ENCODE results near the gene HS6ST1.

The HS6ST1 gene

GRCh38 chr2:128287780-128288735 is 30.6 kb downstream of the HS6ST1 start:
- H3K4me3 ChIP-seq (ENCODE audit: low read length) = no peak overlapping the region

GRCh38 chr2:128286905-128287779 is 31.5 kb downstream of the HS6ST1 start:
- H3K4me3 ChIP-seq (ENCODE audit: low read length) = no peak overlapping the region
- DNase-seq (ENCODE audit: low read depth, low spot score) = no peak

More at GRCh38 chr2:128287780-128288735, 30.6 kb downstream of the HS6ST1 start:
- peak; percentile 36 for DNase-seq (ENCODE audit: low read depth, low spot score)

GRCh38 chr2:128286011-128286721 is 32.5 kb downstream of the HS6ST1 start:
- DNase-seq (ENCODE audit: low read depth, low spot score) = no peak
- H3K4me3 ChIP-seq (ENCODE audit: low read length) = no peak overlapping the region

GRCh38 chr2:128285329-128285931 is 33.2 kb downstream of the HS6ST1 start:
- no peak overlapping the region for H3K4me3 ChIP-seq (ENCODE audit: low read length)
- no peak for DNase-seq (ENCODE audit: low read depth, low spot score)

- DNase-seq (ENCODE audit: low read depth, low spot score) = no peak
- no peak overlapping the region for H3K4me3 ChIP-seq (ENCODE audit: low read length)
These were observed 33.8 kb downstream of the HS6ST1 start for GRCh38 chr2:128284841-128285240.

GRCh38 chr2:128284037-128284441 is 34.6 kb downstream of the HS6ST1 start:
- H3K4me3 ChIP-seq (ENCODE audit: low read length) = no peak overlapping the region
- DNase-seq (ENCODE audit: low read depth, low spot score) = no peak

GRCh38 chr2:128282976-128283810 is 35.5 kb downstream of the HS6ST1 start:
- no peak overlapping the region for H3K4me3 ChIP-seq (ENCODE audit: low read length)
- no peak for DNase-seq (ENCODE audit: low read depth, low spot score)

- no peak for DNase-seq (ENCODE audit: low read depth, low spot score)
These were observed 36.3 kb downstream of the HS6ST1 start for GRCh38 chr2:128282246-128282975.

GRCh38 chr2:128281852-128282245 is 36.8 kb downstream of the HS6ST1 start:
- DNase-seq (ENCODE audit: low read depth, low spot score) = no peak
- H3K4me3 ChIP-seq (ENCODE audit: low read length) = no peak overlapping the region

More at GRCh38 chr2:128282246-128282975, 36.3 kb downstream of the HS6ST1 start:
- H3K4me3 ChIP-seq (ENCODE audit: low read length) = no peak overlapping the region

GRCh38 chr2:128280901-128281321 is 37.8 kb downstream of the HS6ST1 start:
- H3K4me3 ChIP-seq (ENCODE audit: low read length) = no peak overlapping the region
- no peak for DNase-seq (ENCODE audit: low read depth, low spot score)

GRCh38 chr2:128280158-128280871 is 38.4 kb downstream of the HS6ST1 start:
- DNase-seq (ENCODE audit: low read depth, low spot score) = no peak
- no peak overlapping the region for H3K4me3 ChIP-seq (ENCODE audit: low read length)

- DNase-seq (ENCODE audit: low read depth, low spot score) = no peak
- no peak overlapping the region for H3K4me3 ChIP-seq (ENCODE audit: low read length)
These were observed 38.9 kb downstream of the HS6ST1 start for GRCh38 chr2:128279786-128280157.

- no peak for DNase-seq (ENCODE audit: low read depth, low spot score)
- no peak overlapping the region for H3K4me3 ChIP-seq (ENCODE audit: low read length)
These were observed 39.7 kb downstream of the HS6ST1 start for GRCh38 chr2:128279009-128279408.

GRCh38 chr2:128277961-128278681 is 40.5 kb downstream of the HS6ST1 start:
- DNase-seq (ENCODE audit: low read depth, low spot score) = no peak

GRCh38 chr2:128276878-128277675 is 41.6 kb downstream of the HS6ST1 start:
- no peak for DNase-seq (ENCODE audit: low read depth, low spot score)
- no peak overlapping the region for H3K4me3 ChIP-seq (ENCODE audit: low read length)

More at GRCh38 chr2:128277961-128278681, 40.5 kb downstream of the HS6ST1 start:
- H3K4me3 ChIP-seq (ENCODE audit: low read length) = no peak overlapping the region

Data from Jurkat, Clone E6-1 (cell line).